Omental fat pad (tissue), 4 donors: ENCODE data around the gene MTA3. TPM values are rescaled to one million over a fixed set of nuclear protein-coding genes. Genes with fewer than 3 reads are reported as not detected.

Experiments
- ATAC-seq: fragments of 150-250 bp; one replicate; pipeline ENCODE4 v1.9.1; 2016; ENCODE audit warnings: mild to moderate bottlenecking, moderate library complexity; ENCODE audit not compliant: low FRiP score
- DNase-seq: peaks from one replicate; pipeline ENCODE4 v3.0.0-alpha.2; 2019; ENCODE audit warnings: low spot score
- total RNA-seq, 4 donors: library from RNA; depleted of rRNA; stranded (reverse); fragments of >200 nt; gene quantifications; one replicate each; pipeline ENCODE4 v1.1.0, GENCODE V29; 2016
- TF ChIP-seq, protein P1 (sequence below), 3 donors: fragments of 450-650 bp; IDR thresholded peaks; one replicate each; pipeline ENCODE4 v1.5.1; 2016 to 2017; ENCODE audit warnings: antibody characterized with exemption in 3 of 3, mild to moderate bottlenecking in 3 of 3, moderate library complexity in 2 of 3

MTA3 gene
- total RNA-seq, 4 donors from 2014 or later = 10.8 to 36.6 (median 25.2) TPM

GRCh38 chr2:42545023-42545721 lies 23.3 kb upstream of the MTA3 start:
- DNase-seq (no peak), ATAC-seq (no peak)
- TF ChIP-seq, protein P1, sequence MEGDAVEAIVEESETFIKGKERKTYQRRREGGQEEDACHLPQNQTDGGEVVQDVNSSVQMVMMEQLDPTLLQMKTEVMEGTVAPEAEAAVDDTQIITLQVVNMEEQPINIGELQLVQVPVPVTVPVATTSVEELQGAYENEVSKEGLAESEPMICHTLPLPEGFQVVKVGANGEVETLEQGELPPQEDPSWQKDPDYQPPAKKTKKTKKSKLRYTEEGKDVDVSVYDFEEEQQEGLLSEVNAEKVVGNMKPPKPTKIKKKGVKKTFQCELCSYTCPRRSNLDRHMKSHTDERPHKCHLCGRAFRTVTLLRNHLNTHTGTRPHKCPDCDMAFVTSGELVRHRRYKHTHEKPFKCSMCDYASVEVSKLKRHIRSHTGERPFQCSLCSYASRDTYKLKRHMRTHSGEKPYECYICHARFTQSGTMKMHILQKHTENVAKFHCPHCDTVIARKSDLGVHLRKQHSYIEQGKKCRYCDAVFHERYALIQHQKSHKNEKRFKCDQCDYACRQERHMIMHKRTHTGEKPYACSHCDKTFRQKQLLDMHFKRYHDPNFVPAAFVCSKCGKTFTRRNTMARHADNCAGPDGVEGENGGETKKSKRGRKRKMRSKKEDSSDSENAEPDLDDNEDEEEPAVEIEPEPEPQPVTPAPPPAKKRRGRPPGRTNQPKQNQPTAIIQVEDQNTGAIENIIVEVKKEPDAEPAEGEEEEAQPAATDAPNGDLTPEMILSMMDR (IDR thresholded peaks at IDR 0.05) = no peak

GRCh38 chr2:42545841-42546390 lies 22.5 kb upstream of the MTA3 start:
- ATAC-seq (no peak), DNase-seq (no peak)
- TF ChIP-seq, protein P1 (IDR thresholded peaks at IDR 0.05) = no peak

DNA sequence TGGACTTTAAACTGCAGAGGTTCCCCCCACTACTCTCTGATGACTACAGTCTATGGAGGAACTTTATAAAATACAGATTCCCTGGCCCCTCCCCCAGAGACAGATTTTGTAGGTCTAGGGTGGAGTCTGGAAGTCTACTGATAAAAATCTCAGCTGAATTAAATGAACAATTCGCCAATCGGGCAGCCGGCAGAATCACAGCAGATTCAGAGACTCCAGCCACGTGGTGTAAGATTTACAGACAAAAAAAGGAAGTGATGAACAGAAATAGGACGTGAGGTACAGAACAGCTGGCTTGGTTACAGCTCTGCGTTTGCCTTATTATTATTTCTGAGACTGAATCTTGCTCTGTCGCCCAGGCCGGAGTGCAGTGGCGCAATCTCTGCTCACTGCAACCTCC lies 21.4 kb upstream of the MTA3 start:
- no peak for ATAC-seq
- no peak for DNase-seq

DNA sequence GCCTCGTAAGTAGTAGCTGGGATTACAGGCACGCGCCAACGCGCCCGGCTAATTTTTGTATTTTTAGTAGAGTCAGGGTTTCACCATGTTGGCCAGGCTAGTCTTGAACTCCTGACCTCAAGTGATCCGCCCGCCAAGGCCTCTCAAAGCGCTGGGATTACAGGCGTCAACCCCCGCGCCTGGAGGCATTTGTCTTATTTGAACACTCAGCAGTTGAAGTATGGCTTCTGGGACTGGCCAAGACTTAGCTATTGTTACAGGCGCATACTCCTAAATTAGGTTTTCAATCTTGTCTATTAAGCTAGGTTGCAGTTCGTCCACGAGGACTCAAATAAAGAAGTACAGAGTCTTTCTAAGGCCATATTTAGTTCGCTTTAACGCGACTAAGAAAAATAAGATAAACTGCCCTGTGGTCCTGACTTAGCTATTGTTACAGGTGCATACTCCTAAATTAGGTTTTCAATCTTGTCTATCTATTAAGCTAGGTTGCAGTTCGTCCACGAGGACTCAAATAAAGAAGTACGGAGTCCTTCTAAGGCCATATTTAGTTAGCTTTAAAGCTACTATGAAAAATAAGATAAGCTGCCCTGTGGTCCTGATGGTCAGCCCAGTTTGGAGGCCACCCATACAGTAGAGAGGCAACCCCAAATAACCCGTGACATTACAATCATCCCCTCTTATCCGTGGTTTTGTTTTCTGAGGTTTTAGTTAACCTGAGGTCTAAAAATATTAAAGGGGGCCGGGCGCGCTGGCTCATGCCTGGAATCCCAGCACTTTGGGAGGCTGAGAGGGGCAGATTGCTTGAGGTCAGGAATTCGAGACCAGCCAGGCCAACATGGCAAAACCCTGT lies 20.8 kb upstream of the MTA3 start:
- TF ChIP-seq, protein P1 (IDR thresholded peaks at IDR 0.05) = no peak
- ATAC-seq (no peak), DNase-seq (no peak)

More for the DNA sequence above, 21.4 kb upstream of the MTA3 start:
- TF ChIP-seq, protein P1 (IDR thresholded peaks at IDR 0.05) = no peak

GRCh38 chr2:42550870-42551269 lies 17.6 kb upstream of the MTA3 start:
- ATAC-seq = no peak
- TF ChIP-seq, protein P1 (IDR thresholded peaks at IDR 0.05) = no peak

GRCh38 chr2:42554392-42554791 lies 14.0 kb upstream of the MTA3 start:
- DNase-seq (no peak), ATAC-seq (no peak)
- TF ChIP-seq, protein P1 (IDR thresholded peaks at IDR 0.05) = no peak

More at GRCh38 chr2:42550870-42551269, 17.6 kb upstream of the MTA3 start:
- no peak for DNase-seq
